LNCaP clone FGC (cell line): ENCODE data around the gene SCAF4.

Experiments
- DNase-seq: peaks from one replicate; pipeline ENCODE4 v3.0.0-alpha.2; 2011; ENCODE audit warnings: low read depth
- H3K4me3 ChIP-seq: 2 replicates; pipeline ENCODE4 v1.5.1; 2011; ENCODE audit warnings: mild to moderate bottlenecking, low read depth, low read length, control low read depth
- TF ChIP-seq, protein P1 (sequence below): IDR thresholded peaks from 2 replicates; pipeline ENCODE4 v1.5.1; 2012; ENCODE audit warnings: mild to moderate bottlenecking; ENCODE audit not compliant: control insufficient read depth, insufficient read depth; ENCODE audit errors: extremely low read depth

SCAF4 gene, protein sequence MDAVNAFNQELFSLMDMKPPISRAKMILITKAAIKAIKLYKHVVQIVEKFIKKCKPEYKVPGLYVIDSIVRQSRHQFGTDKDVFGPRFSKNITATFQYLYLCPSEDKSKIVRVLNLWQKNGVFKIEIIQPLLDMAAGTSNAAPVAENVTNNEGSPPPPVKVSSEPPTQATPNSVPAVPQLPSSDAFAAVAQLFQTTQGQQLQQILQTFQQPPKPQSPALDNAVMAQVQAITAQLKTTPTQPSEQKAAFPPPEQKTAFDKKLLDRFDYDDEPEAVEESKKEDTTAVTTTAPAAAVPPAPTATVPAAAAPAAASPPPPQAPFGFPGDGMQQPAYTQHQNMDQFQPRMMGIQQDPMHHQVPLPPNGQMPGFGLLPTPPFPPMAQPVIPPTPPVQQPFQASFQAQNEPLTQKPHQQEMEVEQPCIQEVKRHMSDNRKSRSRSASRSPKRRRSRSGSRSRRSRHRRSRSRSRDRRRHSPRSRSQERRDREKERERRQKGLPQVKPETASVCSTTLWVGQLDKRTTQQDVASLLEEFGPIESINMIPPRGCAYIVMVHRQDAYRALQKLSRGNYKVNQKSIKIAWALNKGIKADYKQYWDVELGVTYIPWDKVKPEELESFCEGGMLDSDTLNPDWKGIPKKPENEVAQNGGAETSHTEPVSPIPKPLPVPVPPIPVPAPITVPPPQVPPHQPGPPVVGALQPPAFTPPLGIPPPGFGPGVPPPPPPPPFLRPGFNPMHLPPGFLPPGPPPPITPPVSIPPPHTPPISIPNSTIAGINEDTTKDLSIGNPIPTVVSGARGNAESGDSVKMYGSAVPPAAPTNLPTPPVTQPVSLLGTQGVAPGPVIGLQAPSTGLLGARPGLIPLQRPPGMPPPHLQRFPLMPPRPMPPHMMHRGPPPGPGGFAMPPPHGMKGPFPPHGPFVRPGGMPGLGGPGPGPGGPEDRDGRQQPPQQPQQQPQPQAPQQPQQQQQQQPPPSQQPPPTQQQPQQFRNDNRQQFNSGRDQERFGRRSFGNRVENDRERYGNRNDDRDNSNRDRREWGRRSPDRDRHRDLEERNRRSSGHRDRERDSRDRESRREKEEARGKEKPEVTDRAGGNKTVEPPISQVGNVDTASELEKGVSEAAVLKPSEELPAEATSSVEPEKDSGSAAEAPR

DNA sequence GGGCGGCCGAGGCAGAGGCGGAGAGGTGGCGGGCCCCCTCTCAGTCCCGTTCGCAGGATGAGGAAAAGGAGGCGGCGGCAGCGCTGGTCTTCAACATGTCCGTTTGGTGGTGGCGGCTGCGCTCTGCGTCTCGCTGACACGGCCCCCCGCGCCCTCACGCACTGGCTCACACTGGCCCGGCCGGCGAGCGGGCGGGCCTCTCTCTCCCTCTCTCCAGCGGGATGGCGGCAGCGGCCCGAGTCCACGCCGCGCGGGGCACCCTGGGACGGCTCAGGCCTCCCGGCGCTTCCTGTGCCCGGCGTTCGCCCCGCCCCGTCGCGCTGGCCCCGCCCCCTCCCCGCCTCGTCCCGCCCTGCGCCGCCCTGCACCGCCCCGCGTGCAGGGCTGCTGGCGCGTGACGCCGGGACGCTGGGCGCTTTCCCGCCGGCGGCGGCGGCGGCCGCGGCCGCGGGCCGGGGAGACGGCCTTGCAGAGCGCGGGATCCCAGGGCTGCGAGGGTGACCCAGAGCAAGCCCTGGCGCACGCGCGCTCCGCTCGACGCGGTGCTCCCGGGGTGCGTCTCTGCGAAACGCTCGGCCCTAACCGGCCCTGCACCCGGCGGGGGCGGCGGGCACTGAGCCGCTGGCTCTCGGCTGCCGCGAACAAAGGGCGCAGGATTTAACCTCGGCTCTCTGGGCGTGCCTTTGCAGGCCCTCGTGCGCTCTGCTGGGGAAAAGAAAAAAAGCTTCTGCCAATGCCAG is at the start of gene SCAF4:
Gene SCAF4 (minus strand): TSS at position 262 of the 740 bp plus-strand sequence. CDS start 426 bp downstream, outside the sequence.
- TF ChIP-seq, protein P1, sequence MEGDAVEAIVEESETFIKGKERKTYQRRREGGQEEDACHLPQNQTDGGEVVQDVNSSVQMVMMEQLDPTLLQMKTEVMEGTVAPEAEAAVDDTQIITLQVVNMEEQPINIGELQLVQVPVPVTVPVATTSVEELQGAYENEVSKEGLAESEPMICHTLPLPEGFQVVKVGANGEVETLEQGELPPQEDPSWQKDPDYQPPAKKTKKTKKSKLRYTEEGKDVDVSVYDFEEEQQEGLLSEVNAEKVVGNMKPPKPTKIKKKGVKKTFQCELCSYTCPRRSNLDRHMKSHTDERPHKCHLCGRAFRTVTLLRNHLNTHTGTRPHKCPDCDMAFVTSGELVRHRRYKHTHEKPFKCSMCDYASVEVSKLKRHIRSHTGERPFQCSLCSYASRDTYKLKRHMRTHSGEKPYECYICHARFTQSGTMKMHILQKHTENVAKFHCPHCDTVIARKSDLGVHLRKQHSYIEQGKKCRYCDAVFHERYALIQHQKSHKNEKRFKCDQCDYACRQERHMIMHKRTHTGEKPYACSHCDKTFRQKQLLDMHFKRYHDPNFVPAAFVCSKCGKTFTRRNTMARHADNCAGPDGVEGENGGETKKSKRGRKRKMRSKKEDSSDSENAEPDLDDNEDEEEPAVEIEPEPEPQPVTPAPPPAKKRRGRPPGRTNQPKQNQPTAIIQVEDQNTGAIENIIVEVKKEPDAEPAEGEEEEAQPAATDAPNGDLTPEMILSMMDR = no peak
- H3K4me3 ChIP-seq = peak within 1 kb of the TSS; percentile 67
- DNase-seq = no peak

DNA sequence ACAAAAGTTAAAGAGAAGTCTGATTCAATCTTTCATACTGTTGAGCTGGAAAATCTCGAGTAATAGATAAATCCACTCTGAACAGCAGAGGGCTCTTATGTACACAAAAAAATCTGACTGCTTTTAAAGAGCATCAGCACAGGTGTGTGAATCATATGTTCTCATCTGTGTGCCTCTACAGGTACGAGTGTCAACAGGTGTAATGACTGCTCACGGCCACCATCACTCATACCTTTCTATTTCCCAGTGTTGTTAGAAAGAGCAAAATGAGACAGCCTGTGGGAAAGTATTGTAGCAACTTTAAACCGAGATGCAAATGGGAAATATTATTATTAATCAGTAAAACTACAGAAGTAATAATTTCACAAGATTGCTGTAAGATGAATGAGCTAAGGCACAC is 49.0 kb upstream of the SCAF4 start:
- TF ChIP-seq, protein P1 = peak; percentile 49
- peak; percentile 68 for DNase-seq
- no peak overlapping the region for H3K4me3 ChIP-seq

DNA sequence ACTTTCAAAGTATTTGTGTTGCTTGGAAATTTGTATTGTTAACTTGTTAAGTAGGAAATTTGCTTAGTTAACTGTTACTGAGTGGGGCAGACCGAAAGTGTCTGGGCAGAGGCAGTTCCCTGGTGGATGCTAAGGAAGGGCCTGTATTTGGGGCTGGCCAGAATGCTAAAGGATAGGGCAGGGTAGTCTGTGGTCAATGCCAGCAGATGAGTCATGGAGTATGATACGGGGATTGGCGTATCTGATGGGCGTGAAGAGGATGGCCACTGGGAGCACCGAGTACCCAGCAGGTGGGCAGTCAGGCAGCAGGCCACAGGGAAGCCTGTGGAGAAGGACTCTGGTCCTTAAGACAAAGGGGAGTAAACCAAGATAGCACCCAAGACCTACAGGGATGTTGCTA is 46.6 kb upstream of the SCAF4 start:
- TF ChIP-seq, protein P1 = no peak
- H3K4me3 ChIP-seq = no peak overlapping the region
- no peak for DNase-seq

DNA sequence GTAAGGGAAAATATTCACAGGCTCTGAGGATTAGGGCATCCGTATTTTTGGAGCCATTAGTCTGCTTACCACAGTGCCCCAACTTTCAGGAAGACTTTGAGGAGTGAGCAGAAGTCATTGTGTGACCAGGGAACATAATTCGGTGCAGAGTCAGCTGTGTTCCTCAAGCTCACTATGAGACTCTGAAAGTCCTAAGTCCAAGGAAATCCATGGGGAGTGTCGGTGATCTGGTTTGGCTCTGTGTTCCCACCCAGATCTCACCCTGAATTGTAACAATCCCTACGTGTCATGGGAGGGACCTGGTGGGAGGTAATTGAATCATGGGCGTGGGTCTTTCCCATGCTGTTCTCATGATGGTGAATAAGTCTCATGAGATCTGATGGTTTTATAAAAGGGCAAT is 45.9 kb upstream of the SCAF4 start:
- no peak overlapping the region for H3K4me3 ChIP-seq
- DNase-seq = no peak
- TF ChIP-seq, protein P1 = no peak

DNA sequence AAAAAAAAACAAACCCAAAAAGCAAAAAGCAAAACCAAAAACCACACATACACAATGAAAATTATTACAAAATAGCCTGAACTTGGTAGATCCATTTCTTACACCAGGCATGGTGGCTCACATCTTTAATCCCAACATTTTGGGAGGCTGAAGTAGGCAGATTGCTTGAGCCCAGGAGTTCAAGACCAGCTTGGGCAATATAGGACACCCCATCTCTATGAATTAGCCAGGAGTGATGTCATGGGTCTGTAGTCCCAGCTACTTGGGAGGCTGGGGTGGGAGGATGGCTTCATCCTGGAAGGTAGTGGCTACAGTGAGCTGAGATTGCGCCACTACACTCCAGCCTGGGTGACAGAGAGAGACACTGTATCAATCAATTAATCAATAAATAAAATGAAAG is 42.1 kb upstream of the SCAF4 start:
- no peak overlapping the region for H3K4me3 ChIP-seq
- TF ChIP-seq, protein P1 = no peak
- DNase-seq = no peak
